Sigmoid colon (tissue), 3 donors: ENCODE results near the gene ARHGEF17.

Experiments used
- POLR2A ChIP-seq, 2 donors: fragments of 450-650 bp; IDR thresholded peaks; one replicate each; pipeline ENCODE4 v1.6.1; 2016; ENCODE audit warnings: antibody characterized with exemption in 2 of 2, mild to moderate bottlenecking in 2 of 2, moderate library complexity in 2 of 2
- TF ChIP-seq, protein P1 (sequence below), 4 experiments: fragments of 450-650 bp in 3 of 4; fragments of 200-600 bp in 1 of 4; IDR thresholded peaks; one replicate each; pipeline ENCODE4 v1.5.1; 2016 to 2019; ENCODE audit warnings: antibody characterized with exemption in 4 of 4, mild to moderate bottlenecking in 3 of 4, moderate library complexity in 2 of 4

DNA sequence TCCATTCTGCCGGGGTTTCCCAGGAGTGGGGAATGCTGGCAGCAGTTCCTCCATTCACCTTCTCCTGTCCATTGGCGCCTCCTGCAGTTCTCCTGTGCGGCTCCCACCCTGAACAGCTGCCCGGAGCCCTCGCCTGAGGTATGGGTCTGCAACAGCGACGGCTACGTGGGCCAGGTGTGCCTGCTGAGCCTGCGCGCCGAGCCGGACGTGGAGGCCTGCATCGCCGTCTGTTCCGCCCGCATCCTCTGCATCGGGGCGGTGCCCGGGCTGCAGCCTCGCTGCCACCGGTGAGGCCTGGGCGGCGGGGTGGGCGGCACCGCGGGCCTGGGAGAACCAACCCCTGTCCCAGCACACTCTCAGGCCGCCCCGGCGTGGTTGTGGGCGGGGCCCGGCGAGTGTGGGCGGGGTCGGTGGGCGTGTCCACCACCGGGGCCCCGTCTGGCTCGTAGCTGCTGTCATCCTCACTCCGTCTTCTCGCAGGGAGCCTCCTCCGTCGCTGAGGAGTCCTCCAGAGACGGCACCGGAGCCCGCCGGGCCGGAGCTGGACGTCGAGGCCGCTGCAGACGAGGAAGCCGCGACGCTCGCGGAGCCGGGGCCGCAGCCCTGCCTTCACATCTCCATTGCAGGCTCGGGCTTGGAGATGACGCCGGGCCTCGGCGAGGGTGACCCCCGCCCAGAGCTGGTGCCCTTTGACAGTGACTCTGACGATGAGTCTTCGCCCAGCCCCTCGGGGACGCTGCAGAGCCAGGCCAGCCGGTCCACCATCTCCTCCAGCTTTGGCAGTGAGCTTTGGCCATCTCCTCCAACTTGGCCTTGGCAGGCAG lies 54.1 kb downstream of the ARHGEF17 start:
- TF ChIP-seq, protein P1, sequence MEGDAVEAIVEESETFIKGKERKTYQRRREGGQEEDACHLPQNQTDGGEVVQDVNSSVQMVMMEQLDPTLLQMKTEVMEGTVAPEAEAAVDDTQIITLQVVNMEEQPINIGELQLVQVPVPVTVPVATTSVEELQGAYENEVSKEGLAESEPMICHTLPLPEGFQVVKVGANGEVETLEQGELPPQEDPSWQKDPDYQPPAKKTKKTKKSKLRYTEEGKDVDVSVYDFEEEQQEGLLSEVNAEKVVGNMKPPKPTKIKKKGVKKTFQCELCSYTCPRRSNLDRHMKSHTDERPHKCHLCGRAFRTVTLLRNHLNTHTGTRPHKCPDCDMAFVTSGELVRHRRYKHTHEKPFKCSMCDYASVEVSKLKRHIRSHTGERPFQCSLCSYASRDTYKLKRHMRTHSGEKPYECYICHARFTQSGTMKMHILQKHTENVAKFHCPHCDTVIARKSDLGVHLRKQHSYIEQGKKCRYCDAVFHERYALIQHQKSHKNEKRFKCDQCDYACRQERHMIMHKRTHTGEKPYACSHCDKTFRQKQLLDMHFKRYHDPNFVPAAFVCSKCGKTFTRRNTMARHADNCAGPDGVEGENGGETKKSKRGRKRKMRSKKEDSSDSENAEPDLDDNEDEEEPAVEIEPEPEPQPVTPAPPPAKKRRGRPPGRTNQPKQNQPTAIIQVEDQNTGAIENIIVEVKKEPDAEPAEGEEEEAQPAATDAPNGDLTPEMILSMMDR (IDR thresholded peaks at IDR 0.05) = no peak
- no peak for TF ChIP-seq POLR2A (IDR thresholded peaks at IDR 0.05)
